ENCODE results near the gene NFIC. TPM values are rescaled to one million over a fixed set of nuclear protein-coding genes. Genes with fewer than 3 reads are reported as not detected.
"Not testable (repeated sequence)": the region's sequence is repeated elsewhere in the genome, so short reads cannot be mapped to it uniquely, and the experiment has no call there.

The NFIC gene
- total RNA-seq, 1 donor = 42.7 TPM

DNA sequence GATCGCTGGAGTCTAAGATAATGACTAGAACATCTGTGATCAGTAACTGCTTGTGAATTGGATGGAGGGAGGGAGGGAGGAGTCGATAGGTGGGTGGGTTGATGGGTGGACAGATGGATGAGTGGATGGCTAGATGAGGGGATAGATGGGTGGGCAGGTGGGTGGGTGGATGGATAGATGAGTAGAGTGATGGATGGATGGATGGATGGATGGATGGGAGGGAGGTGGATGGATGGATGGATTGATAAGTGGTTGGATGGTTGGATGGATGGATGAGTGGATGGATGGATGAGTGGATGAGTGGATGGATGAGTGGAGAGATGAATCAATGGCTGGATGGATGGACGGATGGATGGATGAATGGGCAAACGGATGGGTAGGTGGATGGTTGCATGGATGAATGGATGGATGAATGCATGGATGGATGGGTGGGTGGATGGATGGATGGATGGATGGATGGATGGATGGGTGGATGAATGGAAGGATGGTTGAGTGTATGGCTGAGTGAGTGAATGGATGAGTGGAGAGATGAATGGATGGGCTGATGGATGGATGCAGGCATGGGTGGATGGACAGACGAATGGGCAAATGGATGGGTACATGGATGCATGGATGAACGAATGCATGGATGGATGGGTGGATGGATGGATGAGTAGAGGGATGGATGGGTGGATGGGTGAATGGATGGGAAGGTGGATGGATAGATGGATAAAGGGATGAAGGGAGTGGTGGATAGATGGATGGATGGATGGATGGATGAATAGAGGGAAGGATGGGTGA lies 44.0 kb upstream of the NFIC start:
- DNase-seq (ENCODE audit: low read depth) = no peak
- TF ChIP-seq, protein P1, sequence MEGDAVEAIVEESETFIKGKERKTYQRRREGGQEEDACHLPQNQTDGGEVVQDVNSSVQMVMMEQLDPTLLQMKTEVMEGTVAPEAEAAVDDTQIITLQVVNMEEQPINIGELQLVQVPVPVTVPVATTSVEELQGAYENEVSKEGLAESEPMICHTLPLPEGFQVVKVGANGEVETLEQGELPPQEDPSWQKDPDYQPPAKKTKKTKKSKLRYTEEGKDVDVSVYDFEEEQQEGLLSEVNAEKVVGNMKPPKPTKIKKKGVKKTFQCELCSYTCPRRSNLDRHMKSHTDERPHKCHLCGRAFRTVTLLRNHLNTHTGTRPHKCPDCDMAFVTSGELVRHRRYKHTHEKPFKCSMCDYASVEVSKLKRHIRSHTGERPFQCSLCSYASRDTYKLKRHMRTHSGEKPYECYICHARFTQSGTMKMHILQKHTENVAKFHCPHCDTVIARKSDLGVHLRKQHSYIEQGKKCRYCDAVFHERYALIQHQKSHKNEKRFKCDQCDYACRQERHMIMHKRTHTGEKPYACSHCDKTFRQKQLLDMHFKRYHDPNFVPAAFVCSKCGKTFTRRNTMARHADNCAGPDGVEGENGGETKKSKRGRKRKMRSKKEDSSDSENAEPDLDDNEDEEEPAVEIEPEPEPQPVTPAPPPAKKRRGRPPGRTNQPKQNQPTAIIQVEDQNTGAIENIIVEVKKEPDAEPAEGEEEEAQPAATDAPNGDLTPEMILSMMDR (IDR thresholded peaks at IDR 0.05; ENCODE audit: insufficient read depth, low read depth, low read length) = no peak
- no peak overlapping the region for H3K4me3 ChIP-seq (ENCODE audit: low read depth, low read length)

GRCh38 chr19:3323026-3323425 lies 43.4 kb upstream of the NFIC start:
- no peak overlapping the region for H3K4me3 ChIP-seq (ENCODE audit: low read depth, low read length)
- TF ChIP-seq, protein P1 (IDR thresholded peaks at IDR 0.05; ENCODE audit: insufficient read depth, low read depth, low read length) = no peak
- DNase-seq (ENCODE audit: low read depth) = no peak

DNA sequence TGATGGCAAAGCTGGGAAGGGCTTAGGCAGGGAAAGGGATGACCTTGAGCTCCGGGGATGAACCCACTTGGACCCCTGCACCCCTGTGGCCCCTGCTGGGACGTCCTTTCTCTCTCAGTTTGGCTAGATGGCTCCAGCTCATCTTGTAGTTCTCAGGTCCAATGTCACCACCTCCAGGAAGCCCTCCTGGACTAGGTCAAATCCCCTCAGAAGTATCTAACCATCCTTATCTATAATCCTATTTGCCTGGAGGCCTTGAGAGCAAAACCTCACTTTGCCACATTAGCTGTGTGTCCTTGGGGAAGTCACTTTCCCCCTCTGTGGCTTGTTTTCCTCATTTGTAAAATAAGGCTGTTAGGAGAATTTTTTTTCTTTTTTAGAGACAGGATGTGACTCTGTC lies 42.7 kb upstream of the NFIC start:
- TF ChIP-seq, protein P1 (IDR thresholded peaks at IDR 0.05; ENCODE audit: insufficient read depth, low read depth, low read length) = no peak
- no peak for DNase-seq (ENCODE audit: low read depth)
- no peak overlapping the region for H3K4me3 ChIP-seq (ENCODE audit: low read depth, low read length)

- H3K4me3 ChIP-seq (ENCODE audit: low read depth, low read length) = no peak overlapping the region
- TF ChIP-seq, protein P1 (IDR thresholded peaks at IDR 0.05; ENCODE audit: insufficient read depth, low read depth, low read length) = peak; percentile 78
- peak; percentile 25 for DNase-seq (ENCODE audit: low read depth)
These were observed 42.0 kb upstream of the NFIC start for GRCh38 chr19:3324405-3324856.

DNA sequence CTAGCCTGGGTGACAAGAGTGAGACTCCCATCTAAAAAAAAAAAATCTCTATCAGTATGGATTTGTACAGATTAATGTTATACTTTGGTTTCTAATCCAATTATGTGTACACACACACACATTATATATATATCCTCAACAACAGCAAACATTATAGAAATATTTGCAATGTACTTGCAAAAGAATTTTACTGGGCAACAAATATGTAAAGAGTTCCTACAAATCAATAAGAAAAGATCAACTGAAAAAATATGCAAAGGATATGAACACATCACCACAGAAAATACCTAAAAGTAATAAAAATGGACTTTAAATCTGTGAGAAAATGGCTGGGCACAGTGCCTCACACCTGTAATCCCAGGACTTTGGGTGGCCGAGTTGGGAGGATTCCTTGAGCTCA lies 40.9 kb upstream of the NFIC start:
- TF ChIP-seq, protein P1 (IDR thresholded peaks at IDR 0.05; ENCODE audit: insufficient read depth, low read depth, low read length) = no peak
- DNase-seq (ENCODE audit: low read depth) = no peak
- no peak overlapping the region for H3K4me3 ChIP-seq (ENCODE audit: low read depth, low read length)

GRCh38 chr19:3328743-3329142 lies 37.6 kb upstream of the NFIC start:
- no peak overlapping the region for H3K4me3 ChIP-seq (ENCODE audit: low read depth, low read length)
- TF ChIP-seq, protein P1 (IDR thresholded peaks at IDR 0.05; ENCODE audit: insufficient read depth, low read depth, low read length) = no peak
- no peak for DNase-seq (ENCODE audit: low read depth)

- TF ChIP-seq, protein P1 (IDR thresholded peaks at IDR 0.05; ENCODE audit: insufficient read depth, low read depth, low read length) = no peak
These were observed 36.3 kb upstream of the NFIC start for GRCh38 chr19:3330047-3330446.

DNA sequence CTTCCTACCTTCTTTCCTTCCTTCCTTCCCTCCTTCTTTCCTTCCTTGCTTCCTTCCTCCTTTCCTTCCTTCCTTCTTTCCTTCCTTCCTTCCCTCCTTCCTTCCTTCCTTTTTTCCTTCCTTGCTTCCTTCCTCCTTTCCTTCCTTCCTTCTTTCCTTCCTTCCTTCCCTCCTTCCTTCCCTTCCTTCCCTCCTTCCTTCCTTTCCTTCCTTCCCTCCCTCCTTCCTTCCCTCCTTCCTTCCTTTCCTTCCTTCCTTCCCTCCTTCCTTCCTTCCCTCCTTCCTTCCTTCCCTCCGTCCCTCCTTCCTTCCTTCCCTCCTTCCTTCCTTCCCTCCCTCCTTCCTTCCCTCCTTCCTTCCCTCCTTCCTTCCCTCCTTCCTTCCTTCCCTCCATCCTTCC lies 34.2 kb upstream of the NFIC start:
- H3K4me3 ChIP-seq (ENCODE audit: low read depth, low read length); DNase-seq (ENCODE audit: low read depth): not testable (repeated sequence)

More at GRCh38 chr19:3330047-3330446, 36.3 kb upstream of the NFIC start:
- no peak overlapping the region for H3K4me3 ChIP-seq (ENCODE audit: low read depth, low read length)
- no peak for DNase-seq (ENCODE audit: low read depth)

All from fibroblast of villous mesenchyme (primary cell).